GM19025 (cell line): ENCODE data around the gene TBC1D22A.

Experiments
- ATAC-seq: cut with Tn5 transposase; IDR thresholded peaks from one replicate; pipeline ENCODE4 v1.9.1; 2021; ENCODE audit warnings: mild to moderate bottlenecking, low read depth, moderate library complexity; ENCODE audit not compliant: unreplicated experiment

The TBC1D22A gene

GRCh38 chr22:47187176-47187957 lies 424.9 kb downstream of the TBC1D22A start:
- no peak for ATAC-seq

- no peak for ATAC-seq
These were observed 426.0 kb downstream of the TBC1D22A start for GRCh38 chr22:47188261-47189055.

DNA sequence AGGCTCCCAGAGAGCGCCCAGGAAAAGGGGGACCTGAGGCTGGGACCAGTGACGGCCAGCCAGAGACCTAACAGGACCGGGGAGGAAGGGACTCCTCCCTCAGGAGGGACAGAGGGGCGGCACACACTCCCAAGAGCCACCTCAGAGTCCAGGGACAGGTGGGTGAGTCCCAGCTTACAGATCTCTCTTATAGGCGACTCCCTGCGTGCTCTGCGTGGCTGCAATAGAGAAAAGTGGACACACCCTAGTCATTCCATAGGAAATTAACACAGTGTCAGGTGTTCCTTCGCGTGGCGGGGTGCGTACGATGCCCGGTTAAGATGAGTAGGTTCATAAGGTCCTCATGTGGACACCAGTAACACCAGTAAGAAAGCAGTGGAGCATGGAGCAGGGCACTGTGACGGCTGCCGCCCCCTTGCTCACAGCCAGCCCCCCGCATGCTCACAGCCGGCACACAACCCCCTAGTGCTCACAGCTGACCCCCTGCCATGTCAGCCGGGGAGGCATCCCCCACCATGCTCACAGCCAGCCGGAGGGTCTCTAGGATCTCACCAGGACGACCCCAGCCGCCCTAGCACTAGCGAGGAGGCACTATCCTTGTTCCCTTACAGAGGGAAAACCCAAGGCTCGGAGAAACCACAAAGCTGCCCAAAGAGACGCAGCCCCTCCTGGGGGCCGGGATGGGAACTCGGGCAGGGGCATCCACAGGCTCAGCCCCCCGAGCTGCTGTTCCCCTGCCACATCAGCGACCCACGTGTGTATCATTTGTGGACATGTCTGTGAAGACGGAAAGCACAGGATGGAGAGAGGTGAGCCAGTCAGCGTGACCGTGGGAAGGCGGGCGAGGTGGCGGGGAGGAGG lies 426.8 kb downstream of the TBC1D22A start:
- ATAC-seq = no peak

DNA sequence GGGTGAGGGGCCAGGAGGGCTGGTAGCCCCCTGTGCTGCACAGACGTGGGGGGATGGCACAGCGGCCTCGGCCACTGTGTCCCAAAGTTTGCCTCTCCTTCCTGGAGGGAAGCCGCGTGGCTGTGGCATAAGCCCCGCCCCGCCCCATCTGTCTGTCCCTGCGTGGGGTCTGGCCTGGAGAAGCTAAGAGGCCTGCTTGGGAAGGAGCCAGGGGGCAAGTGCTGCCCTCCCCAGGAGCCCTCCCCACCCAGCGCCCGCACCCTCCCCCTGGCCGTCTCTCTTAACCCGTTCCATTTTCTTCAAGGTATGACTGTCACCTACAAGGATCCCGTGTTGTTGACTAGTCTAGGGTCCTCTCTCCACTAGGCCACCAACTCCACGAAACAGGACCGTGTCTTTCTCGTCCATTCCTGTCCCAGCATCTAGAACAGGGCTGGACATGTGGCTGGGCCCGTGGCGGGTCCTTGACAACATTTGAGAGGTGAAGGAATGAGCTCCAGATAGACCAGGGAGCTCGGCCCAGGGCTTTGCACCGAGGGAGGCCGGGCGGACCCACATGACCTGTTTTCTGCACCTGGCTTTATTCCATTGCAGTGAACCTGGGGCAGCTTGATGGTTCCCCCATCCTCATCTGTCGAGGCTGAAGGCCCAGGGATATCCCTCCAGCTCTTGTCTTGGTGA lies 428.0 kb downstream of the TBC1D22A start:
- ATAC-seq = no peak

- no peak for ATAC-seq
These were observed 428.7 kb downstream of the TBC1D22A start for GRCh38 chr22:47190957-47191670.

DNA sequence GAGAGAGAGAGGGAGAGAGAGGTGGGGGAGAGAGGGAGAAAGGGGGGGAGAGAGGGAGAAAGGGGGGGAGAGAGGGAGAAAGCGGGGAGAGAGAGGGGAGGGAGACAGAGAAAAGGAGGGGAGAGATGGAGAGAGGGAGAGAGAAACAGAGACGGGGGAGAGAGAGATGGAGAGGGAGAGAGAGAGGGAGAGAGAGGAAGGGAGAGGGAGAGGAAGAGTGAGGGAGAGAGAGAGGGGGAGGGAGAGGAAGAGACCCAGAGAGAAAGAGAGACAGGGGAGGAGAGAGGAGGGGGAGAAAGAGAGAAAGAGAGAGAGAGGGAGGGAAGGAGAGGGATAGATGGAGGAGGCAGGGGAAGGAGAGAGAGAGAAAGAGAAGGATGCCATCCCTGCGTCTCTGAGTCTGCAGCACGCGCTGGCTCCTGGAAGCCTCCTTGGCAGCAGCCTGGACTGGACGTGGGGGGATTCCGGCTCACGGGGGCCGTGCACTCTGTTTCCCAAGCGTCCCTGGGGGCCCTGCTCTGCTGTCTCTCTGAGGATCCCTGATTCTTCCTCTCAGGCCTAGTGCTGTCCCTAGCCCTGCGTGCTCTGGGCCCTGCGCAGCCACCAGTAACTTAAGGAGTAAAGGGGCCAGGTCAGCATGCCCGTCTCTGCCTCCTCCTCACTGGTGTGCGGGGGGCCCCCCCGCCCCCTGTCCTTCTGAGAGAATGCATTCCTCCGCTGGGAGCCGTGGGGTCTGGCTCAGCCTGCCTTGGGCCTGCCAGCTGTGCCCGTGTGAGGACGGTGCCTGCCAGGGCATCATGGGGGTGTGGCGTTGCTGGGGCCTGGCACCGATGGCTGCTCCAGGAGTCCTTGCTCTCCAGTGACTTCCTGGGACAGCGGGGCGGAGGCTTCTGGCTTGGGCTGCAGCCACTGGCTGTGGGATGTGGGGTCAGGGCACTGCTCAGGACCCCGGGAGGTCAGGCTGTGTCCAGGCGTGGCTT lies 429.5 kb downstream of the TBC1D22A start:
- ATAC-seq = no peak

DNA sequence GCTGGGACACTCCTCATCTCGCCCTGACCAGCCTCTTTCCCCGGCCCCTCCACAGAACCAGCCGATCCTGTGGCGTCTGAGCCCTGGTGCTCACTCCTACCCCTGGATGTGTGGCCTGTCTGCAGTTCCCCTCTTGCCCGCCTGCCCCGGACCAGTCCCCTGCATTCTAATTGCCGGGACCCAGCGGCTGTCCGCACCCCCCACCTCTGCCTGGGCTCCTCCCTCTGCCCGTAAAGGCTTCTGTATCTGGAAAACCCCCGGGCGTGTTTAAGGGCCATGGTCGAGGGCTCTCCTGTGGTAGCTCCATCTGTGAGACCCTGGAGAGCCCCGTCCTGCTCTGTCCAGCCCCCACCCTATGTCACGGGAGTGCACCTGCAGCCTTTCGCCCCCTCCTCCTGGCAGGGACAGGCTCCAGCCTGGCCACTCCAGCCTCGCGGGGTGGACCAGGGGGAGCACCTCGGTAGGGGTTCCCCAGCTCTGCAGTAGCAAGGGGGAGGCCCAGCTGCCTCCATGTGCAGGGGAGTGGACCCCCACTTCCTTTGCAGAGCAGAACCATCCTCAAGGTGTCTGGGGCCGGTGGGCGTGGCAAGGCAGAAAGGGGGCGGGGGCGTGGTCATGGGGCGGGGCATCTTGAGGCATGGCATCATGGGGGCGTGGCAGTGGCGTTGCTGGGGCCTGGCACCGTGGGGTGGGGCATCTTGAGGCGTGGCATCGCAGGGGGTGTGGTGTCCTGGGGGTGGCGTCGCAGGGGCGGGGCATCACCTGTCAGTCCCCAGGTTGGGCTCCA lies 430.4 kb downstream of the TBC1D22A start:
- ATAC-seq = no peak

DNA sequence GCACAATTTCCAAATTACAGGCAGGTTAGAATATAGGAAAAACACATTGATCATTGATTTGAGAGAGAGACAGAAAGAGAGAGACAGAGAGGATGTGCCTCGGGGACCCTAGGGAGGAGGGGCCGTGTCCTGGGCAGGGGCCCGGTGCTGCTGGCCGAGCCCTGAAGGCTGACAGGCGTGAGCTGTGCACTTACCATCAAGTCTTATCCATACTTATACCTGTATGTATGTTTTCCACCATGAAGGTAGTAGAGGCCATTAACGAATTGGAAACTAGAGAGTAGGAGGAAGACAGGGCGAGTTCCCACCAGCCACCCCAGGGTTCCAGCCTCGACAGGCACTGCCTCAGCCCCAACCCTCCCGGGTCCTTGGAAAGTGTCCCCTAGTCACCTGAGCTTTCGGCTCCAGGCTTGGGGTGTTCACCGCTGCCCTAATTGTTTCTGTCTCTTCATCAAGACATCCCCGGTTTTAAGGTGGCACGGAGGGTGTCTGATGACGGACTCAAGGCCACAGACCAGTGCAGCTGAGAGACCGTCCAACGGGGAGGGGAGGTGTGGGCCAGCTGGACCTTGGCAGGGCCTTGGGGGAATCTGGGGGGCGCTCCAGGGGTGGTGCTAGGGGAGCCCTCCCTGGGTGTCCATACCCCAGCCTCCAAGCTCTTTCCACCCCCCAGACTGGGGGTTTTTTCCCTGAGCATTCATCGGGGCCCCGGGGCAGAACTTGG lies 431.3 kb downstream of the TBC1D22A start:
- ATAC-seq = no peak

DNA sequence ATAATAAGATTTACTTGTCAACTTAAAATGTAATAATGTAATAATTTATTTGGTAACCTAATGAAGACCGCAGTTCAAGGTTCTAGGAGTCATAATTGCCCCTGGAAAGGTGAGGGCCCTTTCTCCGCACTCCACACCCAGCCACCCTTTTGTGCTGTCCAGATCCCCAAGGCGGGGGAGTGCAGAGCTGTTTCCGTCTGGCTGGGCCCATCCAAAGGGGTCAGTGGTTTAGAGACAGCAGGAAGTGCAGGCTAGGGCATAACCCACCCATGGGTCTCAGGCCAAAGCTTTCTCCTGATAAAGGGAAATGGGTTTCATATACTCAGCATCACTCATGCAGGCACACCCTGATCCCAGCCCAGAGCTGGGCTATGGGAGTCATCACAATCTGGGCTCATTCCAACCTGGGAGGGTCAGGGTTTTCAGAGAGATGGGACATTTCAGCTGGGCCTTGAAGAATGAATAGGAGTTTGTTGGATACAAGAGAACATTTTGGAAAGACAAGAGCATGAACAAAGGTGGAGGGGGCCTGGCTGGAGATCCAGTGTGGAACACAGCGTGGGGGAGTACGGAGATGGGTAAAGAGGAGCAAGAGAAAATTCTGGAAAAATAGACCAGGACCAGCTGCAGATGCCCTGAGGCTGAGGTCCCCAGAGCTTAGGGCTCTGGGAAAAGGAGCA lies 432.2 kb downstream of the TBC1D22A start:
- ATAC-seq = no peak

GRCh38 chr22:47195156-47195483 lies 432.7 kb downstream of the TBC1D22A start:
- ATAC-seq = no peak

GRCh38 chr22:47195484-47196165 lies 433.2 kb downstream of the TBC1D22A start:
- ATAC-seq = no peak

DNA sequence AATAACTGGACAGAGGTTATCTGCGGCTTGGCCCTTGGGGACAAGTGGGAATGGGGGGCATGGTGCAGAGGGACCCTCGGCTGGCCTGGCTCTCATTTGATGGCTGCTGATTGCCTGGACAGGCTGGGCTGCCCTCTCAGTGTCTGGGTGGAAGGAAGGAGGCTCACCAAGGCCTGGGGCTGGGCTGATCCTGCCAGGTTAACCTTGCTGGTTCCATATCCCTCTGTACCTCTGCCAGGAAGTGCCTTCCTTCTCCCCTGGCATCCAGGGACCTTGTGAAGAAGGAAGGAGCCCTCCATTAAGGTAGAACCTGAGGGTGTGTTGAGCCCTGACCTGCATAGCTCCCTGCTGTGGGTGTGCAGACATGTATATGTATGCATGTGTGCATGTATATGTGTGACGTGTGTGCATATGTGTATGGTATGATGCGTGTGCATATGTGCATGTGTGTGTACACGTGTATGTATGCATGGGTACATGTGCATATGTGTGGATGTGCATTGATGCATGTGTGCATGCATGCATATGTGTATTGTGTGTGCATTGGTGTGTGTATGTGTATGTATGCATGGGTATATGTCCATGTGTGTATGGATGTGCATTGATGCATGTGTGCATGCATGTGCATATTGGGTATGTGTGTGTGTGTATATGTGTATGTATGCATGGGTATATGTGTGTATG lies 433.9 kb downstream of the TBC1D22A start:
- no peak for ATAC-seq

DNA sequence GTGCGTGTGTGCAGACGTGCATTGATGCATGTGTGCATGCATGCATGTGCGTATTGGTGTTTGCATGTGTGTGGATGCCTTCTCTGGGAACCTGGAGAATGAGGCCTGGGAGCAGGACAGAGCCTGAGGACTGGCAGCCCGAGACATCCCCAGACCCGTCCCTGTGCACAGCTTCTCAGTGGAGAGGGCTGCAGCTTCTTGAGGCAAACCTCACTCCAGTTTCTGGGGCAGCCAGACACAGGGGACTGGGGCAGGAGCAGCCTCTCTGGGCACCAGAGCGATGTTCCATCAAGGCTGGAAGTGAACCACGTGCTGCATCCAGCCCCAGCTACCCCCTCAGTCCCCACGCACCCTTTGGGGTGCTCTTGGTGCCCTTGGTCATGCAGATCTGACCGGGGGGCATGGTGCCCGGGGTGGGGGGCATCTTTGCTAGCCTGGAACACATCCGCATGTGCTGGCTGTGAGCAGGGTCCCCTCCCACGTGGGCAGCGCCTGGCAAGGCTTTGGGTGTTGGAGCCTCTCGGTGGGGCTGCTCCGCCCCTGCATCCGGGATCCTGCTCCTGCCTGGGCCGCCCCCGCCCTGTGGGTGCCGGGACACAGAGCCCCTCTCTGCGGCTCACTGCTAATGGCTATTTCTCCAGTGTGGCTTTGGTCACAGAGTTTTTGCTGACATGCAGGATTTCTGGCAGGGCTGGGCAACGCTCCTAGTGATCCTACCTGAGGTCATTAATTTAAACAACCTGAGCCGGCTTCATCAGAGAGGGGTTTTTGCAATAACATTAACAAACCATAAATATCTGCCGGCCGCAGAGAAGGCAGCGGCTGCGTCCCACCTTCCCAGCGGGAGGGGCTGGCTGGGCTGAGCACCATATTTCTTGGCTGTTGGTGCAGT lies 434.7 kb downstream of the TBC1D22A start:
- ATAC-seq = no peak

DNA sequence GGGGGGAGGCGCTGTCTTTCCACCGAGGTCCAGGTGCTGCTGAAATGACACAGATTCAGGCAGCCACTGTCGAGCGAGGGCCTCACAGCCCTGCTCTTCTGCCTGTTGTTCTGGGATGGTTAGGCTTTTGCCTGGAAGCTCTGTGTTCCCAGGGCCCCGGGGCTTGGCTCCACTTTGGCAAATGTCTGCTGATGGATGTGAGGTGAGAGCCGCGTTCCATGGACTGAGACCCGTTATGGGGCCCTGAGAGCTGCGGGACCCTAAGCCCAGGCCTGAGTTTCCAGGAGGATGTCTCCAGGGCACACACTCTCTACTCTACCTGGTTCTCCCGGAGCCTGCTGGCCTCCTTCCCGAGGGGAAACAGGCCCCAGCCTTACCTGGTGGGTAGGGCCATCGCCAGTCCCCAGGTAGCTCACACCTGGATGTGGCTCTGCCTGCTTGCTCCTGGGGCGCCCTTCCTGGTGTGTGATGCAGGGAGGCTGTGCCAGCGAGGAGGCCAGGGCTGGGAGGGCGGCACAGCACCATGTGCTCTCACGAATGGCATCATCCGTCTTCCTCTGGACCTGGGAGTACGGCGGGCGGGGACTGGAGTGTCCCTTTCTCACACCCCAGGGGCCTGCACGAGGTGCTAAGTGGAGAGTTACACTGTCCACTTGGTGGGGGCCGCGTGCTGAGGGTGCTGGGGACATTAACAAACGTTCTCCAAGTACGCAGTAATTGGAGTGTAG lies 435.5 kb downstream of the TBC1D22A start:
- no peak for ATAC-seq
